Body of pancreas (tissue), 4 donors: Measurements from ENCODE around the gene OR8S1. TPM values are rescaled to one million over a fixed set of nuclear protein-coding genes. Genes with fewer than 3 reads are reported as not detected.
"Not testable (repeated sequence)": the region's sequence is repeated elsewhere in the genome, so short reads cannot be mapped to it uniquely, and the experiment has no call there.

ENCODE experiments used
- ATAC-seq: fragments of 150-250 bp; one replicate; pipeline ENCODE4 v1.9.1; 2016
- DNase-seq, 4 donors: peaks; one replicate each; pipeline ENCODE4 v3.0.0-alpha.2; 2019
- H3K27ac ChIP-seq, 4 donors: fragments of 200-600 bp; sonication (generic); 1 replicate in 3 of 4; 2 replicates in 1 of 4; pipeline versions ENCODE4 v1.5.1 to v1.6.1; 2016 to 2019; ENCODE audit warnings: mild to moderate bottlenecking in 1 of 4, mixed read lengths in 1 of 4, moderate library complexity in 1 of 4
- H3K27me3 ChIP-seq, 2 donors: fragments of 200-600 bp; sonication (generic); one replicate each; pipeline ENCODE4 v1.6.0; 2016; ENCODE audit warnings: mild to moderate bottlenecking in 1 of 2
- H3K36me3 ChIP-seq, 2 donors: fragments of 200-600 bp; sonication (generic); replicated peaks in 1 of 2; 2 replicates each; pipeline ENCODE4 v1.5.1; 2016; ENCODE audit warnings: low read depth in 2 of 2; ENCODE audit not compliant: insufficient read depth in 1 of 2
- H3K4me1 ChIP-seq: fragments of 200-600 bp; sonication (generic); one replicate; pipeline ENCODE4 v1.6.0; 2016
- H3K4me3 ChIP-seq, 2 donors: fragments of 200-600 bp; sonication (generic); 1 replicate in 1 of 2; 2 replicates in 1 of 2; pipeline ENCODE4 v1.5.1; 2016 to 2019
- H3K9me3 ChIP-seq, 3 donors: fragments of 200-600 bp; sonication (generic); 1 replicate in 2 of 3; 2 replicates in 1 of 3; pipeline ENCODE4 v1.5.1; 2016
- CTCF ChIP-seq, 7 experiments: fragments of 450-650 bp in 4 of 7; fragments of 200-600 bp in 3 of 7; sonication (generic) in 3 of 7; IDR thresholded peaks; one replicate each; pipeline ENCODE4 v1.5.1; 2016 to 2019; ENCODE audit warnings: antibody characterized with exemption in 7 of 7
- POLR2A ChIP-seq, 3 donors: fragments of 450-650 bp; IDR thresholded peaks; one replicate each; pipeline ENCODE4 v1.6.1; 2016; ENCODE audit warnings: antibody characterized with exemption in 3 of 3, mild to moderate bottlenecking in 2 of 3
- WGBS, 2 donors: methylation state at CpG; one replicate each; pipeline ENCODE4 v1.1.5; 2017; 5-methylcytosine and 5-hydroxymethylcytosine counted together
- intact Hi-C: fragments of 100-400 bp; cut with DNase I; formaldehyde crosslinking; loops from one replicate; pipeline ENCODE4 v1.15.1; 2023
- total RNA-seq, 2 donors: library from RNA; depleted of rRNA; stranded (reverse); fragments of >200 nt; gene quantifications; one replicate each; pipeline ENCODE4 v1.1.0, GENCODE V29; 2016

OR8S1 gene
- total RNA-seq, 2 donors from 2014 or later: not detected

- H3K4me1 ChIP-seq: no peaks in the 10 kb centered on the region
- no peak overlapping the region for H3K27ac ChIP-seq
- 71 to 94% methylated on average over 1 of the region's 1 CpG for WGBS, 2 donors
- H3K27me3 ChIP-seq: no peaks in the 10 kb centered on the region
- H3K4me3 ChIP-seq: no peak overlapping the region
- no peak for TF ChIP-seq POLR2A (IDR thresholded peaks at IDR 0.05)
- no peak for TF ChIP-seq CTCF (IDR thresholded peaks at IDR 0.05)
- no peak for ATAC-seq
- no peaks in the 10 kb centered on the region for H3K9me3 ChIP-seq
- no peaks in the 10 kb centered on the region for H3K36me3 ChIP-seq
- DNase-seq: no peak
- intact Hi-C loops: no loop called here
These were observed 11.2 kb downstream of the OR8S1 start for GRCh38 chr12:48536602-48537001.

- TF ChIP-seq POLR2A (IDR thresholded peaks at IDR 0.05) (no peak), CTCF (IDR thresholded peaks at IDR 0.05) (peak in 5 of 7 experiments; percentile 14 to 51 (median 37))
- Histone ChIP-seq H3K27me3 (no peaks in the 10 kb centered on the region), H3K4me1 (no peaks in the 10 kb centered on the region), H3K4me3 (no peak overlapping the region), H3K9me3 (no peaks in the 10 kb centered on the region), H3K27ac (no peak overlapping the region), H3K36me3 (no peaks in the 10 kb centered on the region)
- ATAC-seq (no peak), DNase-seq (peak; percentile 10 to 48 (median 18))
- intact Hi-C loops: no loop called here
- WGBS, 2 donors: 41 to 51% methylated on average over 8 of the region's 8 CpGs
These were observed 17.0 kb downstream of the OR8S1 start for GRCh38 chr12:48542300-48542928.

- Histone ChIP-seq H3K36me3 (no peaks in the 10 kb centered on the region), H3K27ac (no peak overlapping the region), H3K4me3 (no peak overlapping the region), H3K9me3 (no peaks in the 10 kb centered on the region), H3K4me1 (no peaks in the 10 kb centered on the region), H3K27me3 (no peaks in the 10 kb centered on the region)
- 41 to 44% methylated on average over 4 of the region's 4 CpGs for WGBS, 2 donors
- ATAC-seq: no peak
- DNase-seq: no peak
- TF ChIP-seq CTCF (IDR thresholded peaks at IDR 0.05) (no peak), POLR2A (IDR thresholded peaks at IDR 0.05) (no peak)
- intact Hi-C loops: no loop called here
These were observed 20.5 kb downstream of the OR8S1 start for GRCh38 chr12:48545833-48546469.

- intact Hi-C loops, H3K36me3 ChIP-seq, H3K4me1 ChIP-seq, H3K9me3 ChIP-seq, ATAC-seq, DNase-seq, H3K27ac ChIP-seq, H3K27me3 ChIP-seq, H3K4me3 ChIP-seq: not testable (repeated sequence)
- 42 to 83% methylated on average over 2 to 3 of the region's 3 CpGs for WGBS, 2 donors
These were observed 21.6 kb downstream of the OR8S1 start for GRCh38 chr12:48547012-48547411.

GRCh38 chr12:48551636-48552035 lies 26.2 kb downstream of the OR8S1 start:
- H3K27me3 ChIP-seq, H3K9me3 ChIP-seq, H3K4me1 ChIP-seq, DNase-seq, H3K27ac ChIP-seq, H3K4me3 ChIP-seq, ATAC-seq, intact Hi-C loops, H3K36me3 ChIP-seq: not testable (repeated sequence)
- 65 to 90% methylated on average over 6 to 13 of the region's 13 CpGs for WGBS, 2 donors

- H3K27me3 ChIP-seq, H3K36me3 ChIP-seq, ATAC-seq, intact Hi-C loops, H3K9me3 ChIP-seq, H3K27ac ChIP-seq, H3K4me3 ChIP-seq, H3K4me1 ChIP-seq: not testable (repeated sequence)
- peak in 2 of 4 donors; percentile 3 to 6 for DNase-seq
- WGBS, 2 donors: 59% methylated on average over 11 of the region's 11 CpGs; no CpG with 5 or more reads in 1 of the 2 donors
These were observed 28.4 kb downstream of the OR8S1 start for GRCh38 chr12:48553666-48554343.
